Body of pancreas (tissue), 4 donors: ENCODE data around the gene RANBP3. TPM values are rescaled to one million over a fixed set of nuclear protein-coding genes. Genes with fewer than 3 reads are reported as not detected.
A peak's percentile ranks its signal among the peaks of the same experiment; 100 is the strongest.

Experiments
- ATAC-seq: fragments of 150-250 bp; one replicate; pipeline ENCODE4 v1.9.1; 2016
- DNase-seq, 4 donors: peaks; one replicate each; pipeline ENCODE4 v3.0.0-alpha.2; 2019
- H3K27ac ChIP-seq, 4 donors: fragments of 200-600 bp; sonication (generic); 1 replicate in 3 of 4; 2 replicates in 1 of 4; pipeline versions ENCODE4 v1.5.1 to v1.6.1; 2016 to 2019; ENCODE audit warnings: mild to moderate bottlenecking in 1 of 4, mixed read lengths in 1 of 4, moderate library complexity in 1 of 4
- H3K27me3 ChIP-seq, 2 donors: fragments of 200-600 bp; sonication (generic); one replicate each; pipeline ENCODE4 v1.6.0; 2016; ENCODE audit warnings: mild to moderate bottlenecking in 1 of 2
- H3K36me3 ChIP-seq, 2 donors: fragments of 200-600 bp; sonication (generic); replicated peaks in 1 of 2; 2 replicates each; pipeline ENCODE4 v1.5.1; 2016; ENCODE audit warnings: low read depth in 2 of 2; ENCODE audit not compliant: insufficient read depth in 1 of 2
- H3K4me1 ChIP-seq: fragments of 200-600 bp; sonication (generic); one replicate; pipeline ENCODE4 v1.6.0; 2016
- H3K4me3 ChIP-seq, 2 donors: fragments of 200-600 bp; sonication (generic); 1 replicate in 1 of 2; 2 replicates in 1 of 2; pipeline ENCODE4 v1.5.1; 2016 to 2019
- H3K9me3 ChIP-seq, 3 donors: fragments of 200-600 bp; sonication (generic); 1 replicate in 2 of 3; 2 replicates in 1 of 3; pipeline ENCODE4 v1.5.1; 2016
- POLR2A ChIP-seq, 3 donors: fragments of 450-650 bp; IDR thresholded peaks; one replicate each; pipeline ENCODE4 v1.6.1; 2016; ENCODE audit warnings: antibody characterized with exemption in 3 of 3, mild to moderate bottlenecking in 2 of 3
- WGBS, 2 donors: methylation state at CpG; one replicate each; pipeline ENCODE4 v1.1.5; 2017; 5-methylcytosine and 5-hydroxymethylcytosine counted together
- intact Hi-C: fragments of 100-400 bp; cut with DNase I; formaldehyde crosslinking; loops from one replicate; pipeline ENCODE4 v1.15.1; 2023
- total RNA-seq, 2 donors: library from RNA; depleted of rRNA; stranded (reverse); fragments of >200 nt; gene quantifications; one replicate each; pipeline ENCODE4 v1.1.0, GENCODE V29; 2016
- TF ChIP-seq, protein P1 (sequence below), 7 experiments: fragments of 450-650 bp in 4 of 7; fragments of 200-600 bp in 3 of 7; sonication (generic) in 3 of 7; IDR thresholded peaks; one replicate each; pipeline ENCODE4 v1.5.1; 2016 to 2019; ENCODE audit warnings: antibody characterized with exemption in 7 of 7

Gene RANBP3
- total RNA-seq, 2 donors from 2014 or later = 62.0 to 90.0 TPM

DNA sequence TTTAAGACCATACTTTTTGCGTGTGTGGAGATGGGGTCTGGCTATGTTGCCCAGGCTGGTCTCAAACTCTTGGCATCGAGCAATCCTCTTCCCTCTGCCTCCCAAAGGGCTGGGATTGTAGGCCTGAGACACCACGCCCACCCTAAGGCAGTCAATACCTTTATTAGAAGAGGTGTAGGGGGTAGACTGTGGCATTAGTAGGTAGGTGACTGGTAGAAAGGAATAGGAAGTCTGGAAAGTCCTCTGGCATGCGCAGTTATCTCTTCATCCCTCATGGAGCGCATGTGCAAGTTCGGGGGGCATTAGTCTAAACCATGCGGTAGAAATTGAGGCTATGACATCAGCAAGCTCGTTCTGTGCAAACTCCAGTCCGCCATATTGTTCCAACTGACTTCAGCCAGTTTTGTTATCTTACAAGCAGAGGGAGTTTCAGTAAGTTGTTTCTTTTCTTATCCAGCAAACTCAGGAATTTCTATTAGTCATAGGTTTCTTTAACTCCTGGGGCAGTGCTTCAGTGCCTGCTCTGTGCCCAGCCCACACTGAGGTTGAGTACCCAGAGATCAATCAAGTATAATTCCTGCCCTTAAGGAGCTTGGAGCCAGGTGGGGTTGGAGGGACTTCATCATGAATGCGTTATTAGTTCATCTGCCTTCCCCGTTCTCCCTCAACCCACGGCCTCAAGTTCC is 7.3 kb upstream of the RANBP3 start:
- Histone ChIP-seq H3K4me3 (no peak overlapping the region), H3K4me1 (peaks cover 13% of the 10 kb centered on the region), H3K36me3 (no peaks in the 10 kb centered on the region), H3K27ac (peak overlapping the region in 1 of 4 donors; percentile 42), H3K27me3 (no peaks in the 10 kb centered on the region), H3K9me3 (no peaks in the 10 kb centered on the region)
- ATAC-seq (no peak), DNase-seq (peak in 1 of 4 donors; percentile 51)
- intact Hi-C loops = no loop called here
- TF ChIP-seq, protein P1, sequence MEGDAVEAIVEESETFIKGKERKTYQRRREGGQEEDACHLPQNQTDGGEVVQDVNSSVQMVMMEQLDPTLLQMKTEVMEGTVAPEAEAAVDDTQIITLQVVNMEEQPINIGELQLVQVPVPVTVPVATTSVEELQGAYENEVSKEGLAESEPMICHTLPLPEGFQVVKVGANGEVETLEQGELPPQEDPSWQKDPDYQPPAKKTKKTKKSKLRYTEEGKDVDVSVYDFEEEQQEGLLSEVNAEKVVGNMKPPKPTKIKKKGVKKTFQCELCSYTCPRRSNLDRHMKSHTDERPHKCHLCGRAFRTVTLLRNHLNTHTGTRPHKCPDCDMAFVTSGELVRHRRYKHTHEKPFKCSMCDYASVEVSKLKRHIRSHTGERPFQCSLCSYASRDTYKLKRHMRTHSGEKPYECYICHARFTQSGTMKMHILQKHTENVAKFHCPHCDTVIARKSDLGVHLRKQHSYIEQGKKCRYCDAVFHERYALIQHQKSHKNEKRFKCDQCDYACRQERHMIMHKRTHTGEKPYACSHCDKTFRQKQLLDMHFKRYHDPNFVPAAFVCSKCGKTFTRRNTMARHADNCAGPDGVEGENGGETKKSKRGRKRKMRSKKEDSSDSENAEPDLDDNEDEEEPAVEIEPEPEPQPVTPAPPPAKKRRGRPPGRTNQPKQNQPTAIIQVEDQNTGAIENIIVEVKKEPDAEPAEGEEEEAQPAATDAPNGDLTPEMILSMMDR (IDR thresholded peaks at IDR 0.05) = no peak
- no peak for TF ChIP-seq POLR2A (IDR thresholded peaks at IDR 0.05)
- WGBS, 2 donors = 82 to 87% methylated on average over 12 of the region's 12 CpGs

DNA sequence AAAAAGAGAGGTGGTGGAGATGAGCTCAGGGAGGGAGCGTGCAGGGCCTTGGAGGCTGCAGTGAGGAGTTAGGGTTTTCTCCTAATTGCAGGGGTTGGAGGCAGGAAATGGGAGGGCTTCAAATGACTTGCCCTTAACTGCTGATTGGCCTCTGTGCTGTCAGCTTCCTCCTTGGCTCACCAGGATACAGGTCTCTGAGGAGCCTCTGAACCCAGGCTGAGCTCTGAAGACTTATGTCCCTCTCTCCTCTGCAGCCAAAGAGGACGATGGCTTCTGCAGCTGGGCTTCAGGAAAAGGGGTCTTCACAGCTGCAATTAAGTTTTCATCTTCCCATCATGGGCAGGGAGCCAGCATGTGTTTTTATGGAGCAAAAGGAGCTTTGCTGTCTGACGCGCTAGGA is 6.7 kb upstream of the RANBP3 start:
- TF ChIP-seq, protein P1 (IDR thresholded peaks at IDR 0.05) = no peak
- TF ChIP-seq POLR2A (IDR thresholded peaks at IDR 0.05) = no peak
- Histone ChIP-seq H3K36me3 (no peaks in the 10 kb centered on the region), H3K27ac (peak overlapping the region in 1 of 4 donors; percentile 42), H3K4me1 (peaks cover 13% of the 10 kb centered on the region), H3K9me3 (no peaks in the 10 kb centered on the region), H3K4me3 (no peak overlapping the region), H3K27me3 (no peaks in the 10 kb centered on the region)
- ATAC-seq = no peak
- 72 to 92% methylated on average over 4 of the region's 4 CpGs for WGBS, 2 donors
- intact Hi-C loops = no loop called here
- no peak for DNase-seq

- H3K9me3 ChIP-seq = no peaks in the 10 kb centered on the region
- DNase-seq = no peak
- intact Hi-C loops = no loop called here
- H3K27ac ChIP-seq = no peak overlapping the region
- WGBS, 2 donors = 53 to 57% methylated on average over 13 to 14 of the region's 14 CpGs
- TF ChIP-seq POLR2A (IDR thresholded peaks at IDR 0.05) = no peak
- TF ChIP-seq, protein P1 (IDR thresholded peaks at IDR 0.05) = no peak
- H3K4me1 ChIP-seq = peaks cover 20% of the 10 kb centered on the region
- ATAC-seq = no peak
- no peaks in the 10 kb centered on the region for H3K27me3 ChIP-seq
- no peaks in the 10 kb centered on the region for H3K36me3 ChIP-seq
- H3K4me3 ChIP-seq = no peak overlapping the region
These were observed 5.5 kb upstream of the RANBP3 start for GRCh38 chr19:5983367-5983955.

DNA sequence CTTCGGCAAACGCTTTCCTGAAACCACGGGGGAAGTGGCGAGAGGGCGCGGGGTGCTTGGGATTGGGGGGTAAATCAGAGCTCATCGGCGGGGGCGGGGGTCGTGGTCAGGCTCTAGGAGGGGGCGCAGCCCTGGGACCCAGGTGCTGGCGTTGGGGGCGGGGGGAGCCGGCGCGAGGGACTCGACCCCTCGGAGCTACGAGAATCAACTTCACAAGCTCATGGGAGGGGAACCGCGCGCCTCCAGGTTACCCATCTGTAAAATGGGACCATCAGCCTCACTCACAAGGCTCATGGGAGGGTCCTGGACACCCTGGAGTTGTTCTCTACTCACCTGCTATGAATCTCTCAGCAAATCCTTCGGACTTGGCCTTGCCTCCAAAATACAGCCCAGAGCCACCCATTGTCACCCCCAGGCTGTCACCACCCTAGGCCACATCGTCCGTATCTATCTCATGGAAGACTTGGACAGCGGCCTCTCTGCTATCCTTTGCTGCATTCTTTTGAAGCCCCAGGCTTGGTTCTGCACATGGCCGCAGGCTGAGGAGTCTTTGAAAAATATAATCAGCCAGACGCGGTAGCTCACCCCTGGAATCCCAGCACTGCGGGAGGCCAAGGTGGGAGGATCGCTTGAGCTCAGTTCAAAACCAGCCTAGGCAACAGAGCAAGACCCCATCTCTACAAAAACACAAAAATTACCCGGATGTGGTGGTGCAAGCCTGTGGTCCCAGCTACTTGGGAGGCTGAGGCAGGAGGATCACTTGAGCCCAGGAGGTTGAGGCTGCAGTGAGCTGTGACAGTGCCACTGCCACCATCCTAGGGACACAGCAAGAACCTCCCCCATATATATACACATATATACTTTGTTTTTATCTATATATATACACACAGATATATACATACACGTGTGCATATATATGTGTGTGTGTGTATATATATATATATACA is 939 bp upstream of the RANBP3 start:
- no peaks in the 10 kb centered on the region for H3K27me3 ChIP-seq
- intact Hi-C loops = no loop called here
- peaks cover 45% of the 10 kb centered on the region for H3K4me1 ChIP-seq
- no peaks in the 10 kb centered on the region for H3K9me3 ChIP-seq
- H3K36me3 ChIP-seq = no peaks in the 10 kb centered on the region
- H3K4me3 ChIP-seq = no peak overlapping the region
- ATAC-seq (no peak), DNase-seq (no peak)
- WGBS, 2 donors = 42 to 83% methylated on average over 11 to 28 of the region's 33 CpGs
- TF ChIP-seq, protein P1 (IDR thresholded peaks at IDR 0.05) = no peak
- no peak for TF ChIP-seq POLR2A (IDR thresholded peaks at IDR 0.05)
- H3K27ac ChIP-seq = peak overlapping the region in 3 of 4 donors; percentile 86 to 89 (median 89)
